ENCODE data around the gene ARHGEF16. TPM values are rescaled to one million over a fixed set of nuclear protein-coding genes. Genes with fewer than 3 reads are reported as not detected.

ARHGEF16 gene
- total RNA-seq, 1 donor from 2014 or later: 20.3 TPM

DNA sequence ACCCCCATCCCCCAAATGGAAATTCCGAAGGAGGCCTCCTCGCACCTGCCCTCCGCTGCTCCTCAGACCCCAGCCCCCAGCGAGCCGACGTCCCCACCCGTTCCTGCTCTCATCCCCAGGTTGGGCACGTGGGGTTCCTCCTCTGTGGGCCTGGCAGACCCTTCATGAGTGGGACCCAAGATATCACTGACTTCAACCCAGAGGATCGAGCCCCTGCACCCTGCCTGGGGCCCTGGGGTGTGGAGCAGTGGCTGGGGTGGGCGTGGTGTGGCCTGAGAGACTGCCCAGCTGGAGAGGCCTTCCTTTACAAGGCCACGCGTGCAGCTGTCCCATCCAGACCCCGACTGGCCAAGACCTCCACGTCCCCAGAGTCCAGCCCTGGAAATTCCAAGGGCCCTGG is 17.6 kb upstream of the ARHGEF16 start:
- no peak for DNase-seq (ENCODE audit: low spot score in 2 of 2, unreplicated experiment in 2 of 2)
- H3K36me3 Mint-ChIP-seq: no peaks in the 10 kb centered on the region
- peaks cover 27% of the 10 kb centered on the region for H3K27me3 Mint-ChIP-seq (ENCODE audit: low read depth)
- peaks cover 14% of the 10 kb centered on the region for H3K4me1 Mint-ChIP-seq
- H3K4me3 Mint-ChIP-seq: no peak overlapping the region
- H3K9me3 Mint-ChIP-seq: no peaks in the 10 kb centered on the region
- no peak overlapping the region for H3K27ac Mint-ChIP-seq
- TF ChIP-seq, protein P1, sequence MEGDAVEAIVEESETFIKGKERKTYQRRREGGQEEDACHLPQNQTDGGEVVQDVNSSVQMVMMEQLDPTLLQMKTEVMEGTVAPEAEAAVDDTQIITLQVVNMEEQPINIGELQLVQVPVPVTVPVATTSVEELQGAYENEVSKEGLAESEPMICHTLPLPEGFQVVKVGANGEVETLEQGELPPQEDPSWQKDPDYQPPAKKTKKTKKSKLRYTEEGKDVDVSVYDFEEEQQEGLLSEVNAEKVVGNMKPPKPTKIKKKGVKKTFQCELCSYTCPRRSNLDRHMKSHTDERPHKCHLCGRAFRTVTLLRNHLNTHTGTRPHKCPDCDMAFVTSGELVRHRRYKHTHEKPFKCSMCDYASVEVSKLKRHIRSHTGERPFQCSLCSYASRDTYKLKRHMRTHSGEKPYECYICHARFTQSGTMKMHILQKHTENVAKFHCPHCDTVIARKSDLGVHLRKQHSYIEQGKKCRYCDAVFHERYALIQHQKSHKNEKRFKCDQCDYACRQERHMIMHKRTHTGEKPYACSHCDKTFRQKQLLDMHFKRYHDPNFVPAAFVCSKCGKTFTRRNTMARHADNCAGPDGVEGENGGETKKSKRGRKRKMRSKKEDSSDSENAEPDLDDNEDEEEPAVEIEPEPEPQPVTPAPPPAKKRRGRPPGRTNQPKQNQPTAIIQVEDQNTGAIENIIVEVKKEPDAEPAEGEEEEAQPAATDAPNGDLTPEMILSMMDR (IDR thresholded peaks at IDR 0.05; ENCODE audit: unreplicated experiment): no peak

DNA sequence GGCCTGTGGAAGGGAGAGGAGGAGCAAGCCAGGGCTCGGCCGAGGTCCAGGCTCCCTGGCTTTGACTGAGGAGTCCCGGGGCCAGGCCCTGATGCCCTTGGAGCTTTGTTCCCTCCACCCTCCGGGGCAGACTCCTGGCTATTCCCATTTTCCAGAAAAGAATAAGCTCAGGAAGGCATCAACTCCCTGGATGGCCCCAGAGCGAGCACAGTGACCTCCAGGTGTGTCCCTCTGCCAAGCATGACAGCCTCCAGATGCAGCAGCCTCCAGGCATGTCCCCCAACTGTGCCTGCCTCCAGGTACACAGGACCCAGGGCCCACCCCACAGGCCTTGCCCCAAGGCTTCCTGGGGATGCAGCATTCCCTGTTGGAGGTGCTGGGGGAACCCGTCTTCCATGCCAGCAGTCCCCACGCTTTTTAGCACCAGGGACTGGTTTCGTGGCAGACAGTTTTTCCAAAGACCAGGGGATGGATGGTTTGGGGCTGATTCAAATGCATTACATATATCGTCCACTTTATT is 15.7 kb upstream of the ARHGEF16 start:
- H3K4me1 Mint-ChIP-seq: peaks cover 14% of the 10 kb centered on the region
- no peak overlapping the region for H3K4me3 Mint-ChIP-seq
- no peak overlapping the region for H3K27ac Mint-ChIP-seq
- no peak for DNase-seq (ENCODE audit: low spot score in 2 of 2, unreplicated experiment in 2 of 2)
- peaks cover 42% of the 10 kb centered on the region for H3K27me3 Mint-ChIP-seq (ENCODE audit: low read depth)
- H3K9me3 Mint-ChIP-seq: no peaks in the 10 kb centered on the region
- TF ChIP-seq, protein P1 (IDR thresholded peaks at IDR 0.05; ENCODE audit: unreplicated experiment): no peak
- no peaks in the 10 kb centered on the region for H3K36me3 Mint-ChIP-seq

GRCh38 chr1:3439346-3440299 is 14.8 kb upstream of the ARHGEF16 start:
- no peak overlapping the region for H3K27ac Mint-ChIP-seq
- H3K36me3 Mint-ChIP-seq: no peaks in the 10 kb centered on the region
- no peaks in the 10 kb centered on the region for H3K9me3 Mint-ChIP-seq
- TF ChIP-seq, protein P1 (IDR thresholded peaks at IDR 0.05; ENCODE audit: unreplicated experiment): no peak
- peaks cover 14% of the 10 kb centered on the region for H3K4me1 Mint-ChIP-seq
- H3K4me3 Mint-ChIP-seq: no peak overlapping the region
- H3K27me3 Mint-ChIP-seq (ENCODE audit: low read depth): peaks cover 51% of the 10 kb centered on the region
- DNase-seq (ENCODE audit: low spot score in 2 of 2, unreplicated experiment in 2 of 2): no peak

- H3K9me3 Mint-ChIP-seq: no peaks in the 10 kb centered on the region
- H3K36me3 Mint-ChIP-seq: no peaks in the 10 kb centered on the region
- no peak overlapping the region for H3K4me3 Mint-ChIP-seq
- H3K27me3 Mint-ChIP-seq (ENCODE audit: low read depth): peaks cover 50% of the 10 kb centered on the region
- TF ChIP-seq, protein P1 (IDR thresholded peaks at IDR 0.05; ENCODE audit: unreplicated experiment): no peak
- H3K4me1 Mint-ChIP-seq: peaks cover 14% of the 10 kb centered on the region
- no peak for DNase-seq (ENCODE audit: low spot score in 2 of 2, unreplicated experiment in 2 of 2)
- H3K27ac Mint-ChIP-seq: no peak overlapping the region
Observed at GRCh38 chr1:3440300-3440681, 14.2 kb upstream of the ARHGEF16 start.

DNA sequence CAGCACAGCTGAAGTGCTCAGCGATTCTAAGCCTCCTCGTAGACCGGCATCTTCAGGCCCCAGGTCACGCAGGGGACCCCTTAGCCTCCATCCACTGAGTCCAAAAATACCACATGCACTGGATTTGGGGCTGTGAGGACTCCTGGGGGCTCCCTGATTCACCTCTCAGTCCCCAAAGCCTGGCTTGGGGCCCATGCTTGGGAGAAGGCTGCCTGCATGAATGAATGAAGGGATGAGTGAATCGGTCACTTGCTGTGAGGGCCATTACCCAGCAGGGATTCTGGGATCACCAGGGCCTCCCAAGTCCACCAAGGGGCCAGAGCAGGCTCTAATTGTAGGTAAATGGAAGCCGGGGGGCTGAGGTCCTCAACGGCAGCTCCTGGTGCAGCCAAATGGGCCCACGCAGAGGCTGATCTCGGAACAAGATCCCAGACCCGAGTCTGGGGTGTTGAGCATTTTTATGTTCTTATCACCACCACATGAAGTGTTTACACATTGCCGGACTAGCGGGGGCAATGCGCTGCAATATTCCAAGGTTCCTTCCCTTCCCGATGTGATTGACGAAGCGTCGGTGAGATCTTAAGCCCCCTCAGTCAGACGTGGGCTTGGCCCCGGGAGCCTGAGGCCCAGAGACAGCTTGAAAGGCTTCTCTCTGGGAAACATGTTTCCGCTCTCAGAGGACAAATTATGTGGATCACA is 13.6 kb upstream of the ARHGEF16 start:
- DNase-seq (ENCODE audit: low spot score in 2 of 2, unreplicated experiment in 2 of 2): no peak
- Mint-ChIP-seq H3K27ac (no peak overlapping the region), H3K36me3 (no peaks in the 10 kb centered on the region), H3K27me3 (ENCODE audit: low read depth) (peaks cover 51% of the 10 kb centered on the region), H3K4me3 (no peak overlapping the region), H3K4me1 (peaks cover 14% of the 10 kb centered on the region), H3K9me3 (no peaks in the 10 kb centered on the region)
- TF ChIP-seq, protein P1 (IDR thresholded peaks at IDR 0.05; ENCODE audit: unreplicated experiment): no peak
